ENCODE results near the gene FAM168A.

FAM168A gene

DNA sequence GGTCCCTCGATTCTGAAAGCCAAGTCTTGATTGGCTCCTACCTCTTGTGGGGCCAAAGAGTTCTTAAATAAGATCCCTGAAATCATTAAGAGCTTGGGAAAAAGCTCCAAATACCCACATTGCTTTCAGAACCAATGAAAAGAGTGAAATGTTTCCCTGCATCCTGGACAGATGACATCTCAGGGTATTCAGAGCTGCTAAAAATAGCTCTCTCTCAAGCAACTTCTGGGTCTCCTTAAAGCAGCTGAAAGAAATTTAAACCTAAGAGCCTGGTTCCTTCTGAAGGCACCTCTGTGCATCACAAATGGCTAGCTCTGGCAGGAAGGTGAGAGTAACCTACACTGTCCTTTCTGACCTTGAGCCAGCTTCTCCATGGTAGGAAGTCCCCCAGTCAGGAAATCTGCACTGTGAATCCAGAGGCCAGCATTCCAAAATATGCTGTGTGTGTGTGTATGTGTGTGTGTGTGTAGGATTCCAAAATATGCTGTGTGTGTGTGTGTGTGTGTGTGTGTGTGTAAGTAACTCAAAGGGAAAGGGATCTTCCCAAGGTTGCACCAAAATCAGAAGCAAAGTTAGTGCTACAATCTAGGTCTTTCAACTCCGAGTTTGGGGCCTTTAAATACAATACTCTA lies 171.6 kb downstream of the FAM168A start:
- no peak for DNase-seq (ENCODE audit: low read depth)

DNA sequence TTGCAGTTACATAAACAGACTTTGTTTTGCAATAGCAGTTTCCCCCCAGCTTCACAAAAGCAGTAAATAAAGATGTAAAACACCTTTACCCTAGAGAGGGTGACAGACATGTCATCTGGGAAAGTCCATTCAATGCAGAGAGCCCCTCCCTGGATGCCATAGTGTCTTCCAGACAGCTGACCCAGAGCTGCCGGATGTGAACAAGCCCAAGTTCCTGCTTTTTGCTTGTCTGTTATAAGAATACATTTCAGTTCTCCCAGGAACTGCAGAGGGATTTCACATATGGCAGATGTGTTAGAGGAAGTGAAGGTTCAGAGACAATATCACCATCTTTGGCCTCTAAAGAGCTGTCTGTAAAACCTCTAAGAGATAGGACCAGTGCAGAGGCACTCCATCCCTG lies 172.8 kb downstream of the FAM168A start:
- no peak for DNase-seq (ENCODE audit: low read depth)

DNA sequence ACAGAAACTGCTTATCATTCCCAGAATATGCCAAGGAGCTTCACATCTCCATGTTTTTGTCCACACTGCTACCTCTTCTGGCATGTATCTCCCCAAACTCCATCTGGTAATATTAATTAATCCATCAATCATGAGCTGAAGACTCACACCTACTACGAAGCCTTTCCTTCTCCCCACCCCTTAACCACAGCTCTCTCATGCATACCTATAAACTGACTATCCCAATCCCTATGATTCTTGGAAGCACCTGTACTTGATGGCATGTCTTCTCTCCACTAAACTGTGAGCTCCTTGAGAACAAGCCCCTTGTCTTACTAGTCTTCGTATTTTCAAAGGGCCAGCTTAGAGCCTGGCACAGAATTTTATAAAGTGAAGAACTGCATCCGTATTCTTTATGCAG lies 174.4 kb downstream of the FAM168A start:
- DNase-seq (ENCODE audit: low read depth) = no peak

DNA sequence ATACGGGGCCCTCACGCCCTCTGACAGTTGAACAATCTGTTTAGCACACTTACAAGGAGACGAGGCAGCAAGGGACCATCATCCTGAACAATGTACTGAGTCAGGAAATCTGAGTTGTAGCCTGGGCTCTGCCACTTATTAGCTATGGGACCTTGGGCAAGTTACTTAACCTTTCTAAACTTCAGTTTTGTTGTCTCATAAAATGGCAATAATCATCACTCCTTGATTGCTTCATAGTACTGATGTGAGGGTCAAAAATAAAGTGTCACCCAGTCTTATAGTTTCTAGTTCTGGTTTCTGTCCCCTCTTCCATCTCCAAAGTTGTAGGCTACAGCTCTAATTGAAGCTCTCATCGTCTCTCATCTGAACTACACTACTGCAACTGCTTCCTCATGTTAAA lies 175.0 kb downstream of the FAM168A start:
- DNase-seq (ENCODE audit: low read depth) = no peak

DNA sequence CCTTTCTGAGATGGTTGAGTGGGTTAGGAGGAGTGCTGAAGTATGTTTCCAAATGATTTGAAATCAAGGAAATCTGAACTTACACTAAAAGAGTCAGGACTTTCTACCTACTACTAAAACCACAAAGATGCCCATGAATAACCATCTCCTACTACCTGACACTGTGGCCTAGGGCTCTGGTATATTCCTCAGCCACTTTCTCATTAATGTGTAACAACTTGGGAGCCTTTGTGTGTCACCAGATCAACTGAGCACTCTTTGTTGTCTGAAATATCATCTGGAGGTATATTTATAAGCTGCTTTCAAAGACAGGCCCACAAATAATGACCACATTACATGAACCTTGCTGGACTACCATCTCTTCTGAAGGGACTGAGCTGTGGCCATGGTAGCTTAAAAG lies 177.8 kb downstream of the FAM168A start:
- DNase-seq (ENCODE audit: low read depth) = no peak

DNA sequence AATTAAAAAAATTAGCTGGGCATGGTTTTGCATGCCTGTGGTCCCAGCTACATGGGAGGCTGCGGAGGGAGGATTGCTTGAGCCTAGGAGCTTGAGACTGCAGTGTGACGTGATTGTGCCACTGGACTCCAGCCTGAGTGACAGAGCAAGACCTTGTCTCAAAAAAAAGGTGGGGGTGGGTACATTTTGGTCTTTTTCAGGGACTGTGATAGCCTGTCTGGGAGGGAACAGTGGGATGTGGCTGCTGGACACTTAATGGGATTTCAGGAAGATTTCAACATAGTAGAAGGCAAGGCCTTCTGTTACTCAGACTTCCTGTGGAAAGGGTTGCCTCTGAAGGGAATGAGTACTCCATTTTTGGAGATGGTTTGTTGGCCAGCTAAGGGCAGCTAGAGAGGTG lies 181.1 kb downstream of the FAM168A start:
- no peak for DNase-seq (ENCODE audit: low read depth)

DNA sequence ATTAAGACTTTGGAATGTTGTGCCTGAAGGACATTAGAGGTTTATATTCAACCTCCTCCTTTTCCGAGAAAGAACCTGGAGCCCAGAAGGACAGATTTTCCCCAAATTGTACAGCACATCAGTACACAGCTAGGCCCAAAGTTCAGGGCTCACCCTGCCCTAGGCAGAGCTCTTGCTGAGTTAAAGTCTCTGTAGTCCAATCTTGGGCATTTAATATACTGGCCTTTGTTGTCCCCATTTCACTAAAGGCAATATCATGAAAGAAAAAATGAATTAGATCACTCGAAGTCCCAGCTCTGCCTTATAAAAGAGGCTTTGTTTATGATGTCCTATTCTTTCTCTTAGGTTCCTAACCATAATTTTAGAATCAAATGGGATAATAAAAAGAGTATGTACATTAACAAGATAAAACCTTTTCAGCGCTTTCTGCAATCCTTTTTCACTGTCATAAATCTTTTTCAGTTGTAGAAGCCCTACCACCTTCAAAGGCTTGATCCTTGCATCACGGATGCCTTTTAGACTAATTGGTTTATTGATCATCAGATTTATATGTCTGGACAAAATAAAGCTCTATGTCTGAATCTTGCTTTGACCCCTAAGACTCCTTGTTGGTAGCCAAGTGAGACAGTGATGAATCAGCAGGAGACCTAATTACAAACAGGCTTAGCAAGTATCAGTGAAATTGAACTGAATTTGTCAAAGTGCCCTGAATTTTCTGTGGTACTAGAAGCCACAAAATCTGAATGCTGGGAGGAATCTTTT lies 181.9 kb downstream of the FAM168A start:
- DNase-seq (ENCODE audit: low read depth) = no peak

DNA sequence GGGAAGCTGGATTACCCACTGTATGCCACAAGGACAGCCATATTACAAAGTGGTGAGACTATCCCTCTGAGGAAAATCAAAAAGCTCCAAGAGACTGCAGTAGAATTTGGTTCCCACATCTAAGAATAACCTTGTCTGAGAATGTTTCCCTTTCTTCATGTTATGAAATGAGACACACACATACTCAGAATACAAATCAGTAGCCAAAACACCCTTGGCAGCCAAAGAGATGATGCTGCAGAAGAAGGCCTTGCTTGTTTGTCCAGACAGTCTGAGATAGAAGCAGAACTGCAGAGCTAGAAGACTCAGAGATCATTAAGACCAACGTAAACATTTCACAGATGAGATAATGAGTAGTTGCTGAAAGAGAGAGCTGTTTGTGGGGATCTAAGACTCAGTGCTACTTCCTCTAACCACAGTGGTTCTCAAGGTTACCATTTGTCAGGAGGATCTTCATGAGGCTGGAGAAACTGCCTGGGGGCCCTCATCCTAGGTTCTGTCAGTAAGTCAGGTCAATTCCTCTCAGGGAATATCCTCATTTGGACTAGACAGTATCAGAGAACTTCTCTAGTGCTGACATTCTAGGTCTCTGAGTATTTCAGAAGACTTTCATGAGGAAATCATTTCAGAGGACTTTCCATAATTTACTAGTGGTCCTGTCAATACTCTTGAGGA lies 182.8 kb downstream of the FAM168A start:
- no peak for DNase-seq (ENCODE audit: low read depth)

DNA sequence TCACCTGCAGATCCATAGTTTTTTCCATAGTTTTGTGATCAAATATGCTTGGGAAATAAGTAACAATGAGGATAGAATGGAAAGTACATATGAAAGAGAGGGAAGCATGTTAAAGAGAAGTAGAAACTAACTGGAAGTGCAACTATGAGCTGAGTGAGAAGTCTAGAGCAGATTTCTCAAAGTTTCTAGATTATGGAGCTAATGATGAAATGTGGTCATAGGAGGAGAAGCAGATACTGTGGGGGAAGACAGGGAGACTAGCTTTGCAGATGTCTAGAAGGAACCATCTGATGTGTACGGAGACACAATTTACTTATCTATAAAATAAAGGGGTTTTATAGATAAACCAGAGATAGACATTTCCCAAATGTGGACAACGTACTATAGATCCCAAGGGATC lies 184.7 kb downstream of the FAM168A start:
- DNase-seq (ENCODE audit: low read depth) = no peak

DNA sequence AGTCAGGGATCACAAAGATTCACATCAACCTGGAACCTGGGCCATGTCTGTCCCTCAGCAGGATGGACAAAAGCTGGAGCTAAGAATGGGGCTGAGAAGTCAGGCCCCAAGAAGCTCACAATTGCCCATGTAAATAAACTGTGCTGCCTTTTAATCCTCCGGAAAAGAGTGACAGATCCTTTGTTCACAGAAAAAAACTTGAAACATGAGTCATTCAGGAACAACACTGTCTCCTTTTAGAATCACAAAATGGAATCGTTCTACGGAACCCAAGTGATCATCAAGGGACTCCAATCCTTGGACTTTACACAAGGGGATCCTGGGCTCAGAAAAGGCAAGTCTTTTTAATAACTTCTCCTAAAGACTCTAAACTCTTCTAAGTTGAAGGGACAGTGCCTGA lies 185.6 kb downstream of the FAM168A start:
- no peak for DNase-seq (ENCODE audit: low read depth)

DNA sequence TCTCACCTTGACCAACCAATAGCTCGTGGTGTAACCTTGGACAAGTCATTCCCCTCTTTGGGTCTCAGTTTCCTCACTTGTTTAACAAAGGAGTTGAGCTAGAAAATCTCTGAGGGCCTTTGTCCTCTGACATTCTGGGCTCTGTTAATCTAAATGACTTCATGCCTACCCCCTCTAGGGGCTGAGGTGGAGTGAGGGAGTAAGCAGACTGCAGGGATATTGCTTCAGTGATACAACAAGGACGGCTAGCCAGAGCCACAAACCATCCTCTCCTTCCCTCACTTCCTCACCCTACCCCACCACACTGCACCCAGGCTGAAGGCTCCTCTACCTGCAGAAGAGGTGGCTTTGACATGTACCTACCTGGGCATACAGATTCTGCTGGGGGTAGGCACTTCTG lies 186.9 kb downstream of the FAM168A start:
- no peak for DNase-seq (ENCODE audit: low read depth)

DNA sequence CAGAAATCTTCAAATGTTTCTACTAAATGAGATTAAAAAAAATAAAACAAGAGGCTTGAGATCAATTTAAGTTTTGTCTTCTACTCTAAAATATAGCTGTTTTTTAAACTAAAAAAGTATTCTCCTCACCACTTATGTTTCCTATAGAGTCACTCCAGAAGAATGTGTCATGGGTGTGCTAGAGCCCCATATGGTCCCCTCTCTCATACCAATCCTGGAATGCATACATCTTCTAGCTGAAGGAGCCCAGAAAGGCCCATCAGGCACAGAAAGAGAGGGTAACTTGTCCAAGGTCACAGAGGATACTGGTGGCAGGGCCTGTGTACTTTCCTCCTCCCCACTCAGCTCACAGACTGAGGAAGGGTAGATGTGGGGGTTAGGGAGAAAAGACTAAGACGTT lies 187.3 kb downstream of the FAM168A start:
- DNase-seq (ENCODE audit: low read depth) = no peak

DNA sequence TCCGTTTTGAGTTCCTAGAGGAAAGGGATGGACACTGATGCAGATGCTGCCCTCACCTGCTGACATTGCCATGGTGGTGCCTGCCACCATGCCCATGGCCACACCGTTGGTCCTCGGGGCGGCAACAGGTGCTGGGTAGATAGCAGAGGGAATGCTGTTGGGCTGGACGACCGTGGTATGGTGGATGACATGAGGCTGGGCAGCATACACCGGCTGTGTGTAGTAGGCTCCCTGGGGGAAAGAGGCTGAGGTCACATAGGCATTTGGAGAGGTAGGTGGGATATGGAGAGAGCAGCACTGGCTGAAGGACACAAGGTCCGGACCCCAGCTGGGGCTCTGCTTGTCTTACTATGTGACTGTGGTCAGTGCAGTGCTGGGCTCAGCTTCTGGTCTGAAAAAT lies 188.5 kb downstream of the FAM168A start:
- DNase-seq (ENCODE audit: low read depth) = no peak

DNA sequence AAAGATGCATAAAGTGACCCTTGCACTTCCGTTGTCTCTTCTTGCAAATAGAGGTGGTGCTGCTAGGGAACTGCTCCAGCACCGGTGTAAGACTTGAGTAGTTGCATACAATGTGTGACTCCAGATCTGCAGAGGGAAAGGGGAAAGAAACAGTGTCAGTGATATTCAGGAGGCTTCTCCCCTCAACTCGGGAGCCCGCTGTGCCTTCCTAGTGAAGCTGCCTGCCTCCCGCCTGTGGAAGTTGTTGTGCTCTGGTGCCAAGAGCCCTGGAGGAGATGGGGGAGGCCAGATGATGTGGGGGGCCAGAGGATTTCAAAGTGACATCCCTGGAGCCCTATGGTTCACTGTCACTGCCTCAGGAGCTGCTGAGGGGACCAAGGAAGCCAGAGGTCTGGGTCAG lies 191.3 kb downstream of the FAM168A start:
- no peak for DNase-seq (ENCODE audit: low read depth)

DNA sequence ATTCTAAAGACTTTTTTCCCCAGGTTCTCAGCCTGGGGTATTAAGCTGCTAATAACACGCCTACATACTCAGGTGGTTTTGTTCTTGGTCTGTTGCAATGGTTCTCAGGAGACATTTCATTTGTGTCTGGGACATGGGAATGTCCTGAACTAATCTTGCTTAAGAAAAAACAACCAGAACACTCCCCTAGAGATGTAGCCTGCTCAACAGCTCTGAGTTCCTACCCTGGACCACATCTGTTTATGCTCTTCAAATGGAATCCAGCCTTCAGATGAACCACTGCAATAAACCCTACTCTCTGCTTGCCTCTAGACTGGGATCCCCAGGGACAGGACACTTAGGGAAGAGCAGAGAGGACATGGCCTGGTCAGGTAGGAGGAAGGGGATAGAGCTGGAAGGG lies 191.8 kb downstream of the FAM168A start:
- no peak for DNase-seq (ENCODE audit: low read depth)

DNA sequence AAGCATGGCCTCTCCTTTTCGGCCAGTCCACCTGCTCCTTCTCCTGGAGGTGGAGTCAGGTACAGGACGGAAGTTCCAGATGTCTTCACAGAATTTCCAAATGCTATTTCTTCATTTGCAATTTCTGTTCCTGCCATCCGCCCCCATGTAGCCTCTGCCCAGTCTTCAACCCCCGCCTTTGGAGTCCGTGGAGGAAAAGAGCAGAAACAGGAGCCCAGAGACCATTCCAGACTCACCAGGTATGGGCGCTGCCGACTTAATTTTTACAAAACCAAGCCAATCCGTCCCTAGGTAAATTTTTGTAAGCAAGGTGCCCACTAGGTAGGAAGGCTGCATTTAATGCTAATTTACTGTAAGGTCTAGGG lies 192.8 kb downstream of the FAM168A start:
- no peak for DNase-seq (ENCODE audit: low read depth)

DNA sequence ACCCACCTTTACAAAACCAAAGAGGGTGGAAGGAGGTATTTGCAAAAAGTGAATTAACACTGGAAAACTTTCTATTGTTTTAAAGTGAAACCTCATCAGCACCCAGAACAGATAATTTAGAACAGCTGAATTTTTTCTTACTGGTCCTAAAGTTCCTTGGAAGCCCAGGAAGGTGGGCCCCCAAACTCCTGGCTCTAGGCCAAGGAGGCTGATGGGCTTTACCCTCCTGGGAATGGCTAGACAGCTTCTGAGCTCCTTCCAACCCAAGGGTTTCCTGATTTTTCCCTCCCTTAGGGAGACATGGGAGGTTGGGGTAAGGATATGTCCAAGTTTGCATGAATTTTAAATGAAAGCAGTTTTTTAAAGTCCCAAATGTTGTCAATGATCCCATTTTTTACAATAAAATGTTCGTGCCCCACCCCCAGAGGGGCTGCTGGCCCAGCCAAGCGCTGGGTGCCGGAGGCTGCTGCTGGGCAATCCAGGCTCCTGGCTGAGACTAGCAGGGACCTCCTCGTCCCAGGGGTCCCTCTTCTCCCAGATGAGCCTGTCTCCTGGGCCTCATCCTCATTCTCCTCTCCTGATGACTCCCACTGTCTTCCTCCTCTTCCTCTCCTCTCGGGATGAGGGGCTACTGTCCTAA lies 193.3 kb downstream of the FAM168A start:
- no peak for DNase-seq (ENCODE audit: low read depth)

DNA sequence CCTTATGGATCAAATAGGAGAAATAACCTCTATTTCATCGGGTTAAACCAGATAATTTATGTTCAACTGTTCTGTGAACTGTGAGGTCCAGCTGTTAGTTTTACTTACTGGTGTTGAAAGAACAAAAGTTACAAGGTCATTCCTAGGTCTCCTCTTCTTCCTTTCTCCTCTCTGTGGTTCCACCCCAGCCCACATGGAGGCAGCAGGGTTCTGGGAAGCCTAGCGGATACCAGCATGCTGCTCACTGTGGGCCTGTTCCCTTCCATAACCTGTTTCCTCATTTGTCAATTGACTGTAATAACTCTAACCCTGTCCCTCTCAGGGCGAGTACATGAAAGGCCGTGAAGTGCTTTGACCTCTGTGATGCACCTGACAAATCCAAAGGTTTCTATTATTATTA lies 193.9 kb downstream of the FAM168A start:
- DNase-seq (ENCODE audit: low read depth) = no peak

DNA sequence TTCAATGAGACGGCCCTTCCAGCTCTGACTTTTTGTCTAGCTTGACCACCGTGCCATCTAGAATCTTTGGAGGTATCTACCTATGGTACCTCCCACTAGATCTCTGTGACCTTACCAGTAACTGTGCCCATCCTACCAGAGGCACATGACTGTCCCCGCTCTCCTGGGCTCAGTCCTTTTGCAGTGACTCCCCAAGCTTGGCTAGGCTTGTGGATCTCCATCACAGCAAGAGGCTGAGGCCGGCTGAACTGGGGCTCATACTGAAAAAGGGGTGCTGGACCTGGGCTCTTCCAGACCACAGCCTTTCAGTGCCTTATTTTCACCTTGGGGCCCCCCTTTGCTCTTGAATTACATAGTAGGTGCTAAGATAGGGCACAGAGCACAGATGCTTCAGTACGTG lies 194.4 kb downstream of the FAM168A start:
- no peak for DNase-seq (ENCODE audit: low read depth)

DNA sequence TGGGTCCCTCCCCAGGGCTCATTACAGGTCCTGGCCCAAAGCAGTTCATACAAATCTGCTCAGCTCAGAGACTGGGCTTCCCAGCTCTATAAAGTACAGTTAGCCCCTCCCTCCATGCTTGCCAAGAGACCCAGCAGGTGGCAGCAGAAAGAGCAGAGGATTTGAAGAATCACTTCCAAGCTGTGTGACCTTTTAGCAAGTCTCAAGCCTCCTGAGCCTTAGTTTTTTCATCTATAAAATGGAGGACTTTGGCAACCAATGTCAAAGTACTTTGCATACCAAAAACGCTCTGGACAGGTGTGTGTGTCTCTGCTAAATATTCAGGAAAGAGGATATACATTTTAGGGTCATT lies 195.1 kb downstream of the FAM168A start:
- no peak for DNase-seq (ENCODE audit: low read depth)

DNA sequence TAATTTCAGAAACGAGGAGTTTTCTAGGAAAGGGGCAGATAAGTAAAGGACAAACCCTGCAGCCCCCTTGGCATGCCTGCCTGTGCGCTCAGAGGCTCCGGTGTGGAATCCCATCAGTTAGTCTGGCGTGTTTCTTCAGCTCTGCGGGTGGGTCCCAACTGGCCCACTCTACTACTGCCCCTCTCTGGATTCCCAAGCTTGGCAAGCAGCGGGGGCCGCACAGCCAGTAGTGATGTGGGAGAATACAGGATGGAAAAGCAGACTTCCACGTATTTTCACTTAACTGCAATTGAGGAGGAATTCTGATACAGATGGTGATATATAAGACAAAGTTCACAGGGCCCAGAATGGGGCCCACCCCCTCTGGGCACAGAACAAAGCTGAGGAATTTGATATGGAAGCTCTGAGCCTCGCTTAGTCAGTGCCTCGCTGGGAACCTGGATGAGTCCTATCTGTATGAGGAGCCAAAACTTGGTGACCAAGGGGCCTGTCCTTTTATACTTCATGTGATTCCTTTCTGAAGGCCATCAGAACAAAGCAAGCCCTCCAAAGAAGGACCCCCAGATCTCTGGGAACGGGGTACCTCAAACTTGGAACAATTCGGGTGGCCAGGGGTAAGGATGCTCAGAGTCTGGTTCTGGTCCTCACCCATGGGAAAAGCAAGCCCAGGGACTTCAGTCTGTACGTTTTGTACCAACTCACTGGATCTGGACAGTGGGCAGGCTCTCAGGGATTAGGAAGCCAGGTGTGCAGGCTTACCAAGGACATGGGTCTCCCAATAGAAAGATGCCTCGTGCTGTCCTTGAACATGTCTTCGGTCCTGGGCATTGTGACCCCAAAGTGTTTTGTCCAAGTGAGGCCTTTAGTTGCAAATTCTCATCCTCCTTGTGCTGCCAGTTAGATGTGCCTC lies 195.7 kb downstream of the FAM168A start:
- DNase-seq (ENCODE audit: low read depth) = no peak
